KMS-11 (cell line): ENCODE data around the gene MAP4.

Experiments
- H2AFZ ChIP-seq: fragments of 200-600 bp; sonication (generic); 2 replicates; pipeline ENCODE4 v1.6.1; 2016; ENCODE audit warnings: antibody characterized with exemption, mixed run types, low read depth
- H3K27ac ChIP-seq: fragments of 200-600 bp; sonication (generic); 2 replicates; pipeline ENCODE4 v1.6.1; 2016; ENCODE audit warnings: mild to moderate bottlenecking, mixed run types
- H3K27me3 ChIP-seq: fragments of 200-600 bp; sonication (generic); 2 replicates; pipeline ENCODE4 v1.6.1; 2017; ENCODE audit warnings: mild to moderate bottlenecking, low read depth, mixed run types, moderate library complexity; ENCODE audit not compliant: insufficient read depth
- H3K36me3 ChIP-seq: fragments of 200-600 bp; sonication (generic); 2 replicates; pipeline ENCODE4 v1.6.1; 2017; ENCODE audit warnings: mild to moderate bottlenecking, mixed run types; ENCODE audit not compliant: insufficient read depth
- H3K4me1 ChIP-seq: fragments of 200-600 bp; sonication (generic); 2 replicates; pipeline ENCODE4 v1.6.1; 2016; ENCODE audit warnings: mild to moderate bottlenecking, low read depth, mixed run types; ENCODE audit not compliant: poor library complexity, severe bottlenecking
- H3K4me2 ChIP-seq: fragments of 200-600 bp; sonication (generic); 2 replicates; pipeline ENCODE4 v1.7.0; 2016; ENCODE audit warnings: mild to moderate bottlenecking, mixed run types
- H3K4me3 ChIP-seq: fragments of 200-600 bp; sonication (generic); IDR thresholded peaks from 2 replicates; pipeline ENCODE4 v1.6.1; 2017; ENCODE audit warnings: low read depth, low read length, mixed read lengths; ENCODE audit not compliant: insufficient read depth
- H3K79me2 ChIP-seq: fragments of 200-600 bp; sonication (generic); 2 replicates; pipeline ENCODE4 v1.6.1; 2016; ENCODE audit warnings: low read depth, mixed run types; ENCODE audit not compliant: insufficient read depth
- H3K9ac ChIP-seq: fragments of 200-600 bp; sonication (generic); 2 replicates; pipeline ENCODE4 v1.6.1; 2016; ENCODE audit warnings: mild to moderate bottlenecking, mixed run types
- H4K20me1 ChIP-seq: fragments of 200-600 bp; sonication (generic); 2 replicates; pipeline ENCODE4 v1.6.1; 2016; ENCODE audit warnings: mild to moderate bottlenecking, mixed run types; ENCODE audit not compliant: insufficient read depth
- TF ChIP-seq, protein P1 (sequence below): fragments of 200-600 bp; sonication (generic); conservative IDR thresholded peaks from 2 replicates; pipeline ENCODE4 v1.6.1; 2017; ENCODE audit warnings: low read depth, mild to moderate bottlenecking, antibody characterized with exemption, low read length, moderate library complexity, mixed read lengths

MAP4 gene

DNA sequence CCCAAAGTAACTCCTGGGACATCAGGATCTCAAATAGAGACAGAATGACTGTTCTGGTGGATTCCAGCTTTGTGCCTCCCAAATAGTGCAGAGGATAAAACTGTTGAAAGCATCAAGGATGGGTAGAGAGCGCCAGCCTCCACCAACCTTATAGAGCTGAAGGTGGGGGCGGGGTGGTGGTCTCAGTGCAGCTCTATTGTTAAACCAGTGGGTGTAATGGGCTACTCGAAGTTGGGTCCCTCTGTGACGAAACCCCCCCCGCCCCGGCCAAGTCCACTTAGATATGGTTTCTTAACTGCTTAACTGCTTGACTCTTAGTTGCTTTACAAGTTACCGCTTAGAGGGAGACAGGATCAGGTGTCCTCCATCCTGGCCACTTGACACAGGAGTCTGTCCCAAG lies 190.6 kb downstream of the MAP4 start:
- H3K27me3 ChIP-seq = no peaks in the 10 kb centered on the region
- TF ChIP-seq, protein P1, sequence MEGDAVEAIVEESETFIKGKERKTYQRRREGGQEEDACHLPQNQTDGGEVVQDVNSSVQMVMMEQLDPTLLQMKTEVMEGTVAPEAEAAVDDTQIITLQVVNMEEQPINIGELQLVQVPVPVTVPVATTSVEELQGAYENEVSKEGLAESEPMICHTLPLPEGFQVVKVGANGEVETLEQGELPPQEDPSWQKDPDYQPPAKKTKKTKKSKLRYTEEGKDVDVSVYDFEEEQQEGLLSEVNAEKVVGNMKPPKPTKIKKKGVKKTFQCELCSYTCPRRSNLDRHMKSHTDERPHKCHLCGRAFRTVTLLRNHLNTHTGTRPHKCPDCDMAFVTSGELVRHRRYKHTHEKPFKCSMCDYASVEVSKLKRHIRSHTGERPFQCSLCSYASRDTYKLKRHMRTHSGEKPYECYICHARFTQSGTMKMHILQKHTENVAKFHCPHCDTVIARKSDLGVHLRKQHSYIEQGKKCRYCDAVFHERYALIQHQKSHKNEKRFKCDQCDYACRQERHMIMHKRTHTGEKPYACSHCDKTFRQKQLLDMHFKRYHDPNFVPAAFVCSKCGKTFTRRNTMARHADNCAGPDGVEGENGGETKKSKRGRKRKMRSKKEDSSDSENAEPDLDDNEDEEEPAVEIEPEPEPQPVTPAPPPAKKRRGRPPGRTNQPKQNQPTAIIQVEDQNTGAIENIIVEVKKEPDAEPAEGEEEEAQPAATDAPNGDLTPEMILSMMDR = no peak
- no peaks in the 10 kb centered on the region for H4K20me1 ChIP-seq
- peak overlapping the region; percentile 93 for H3K9ac ChIP-seq
- H3K4me2 ChIP-seq = peak overlapping the region; percentile 73
- H3K4me3 ChIP-seq = peak overlapping the region; percentile 67
- H3K4me1 ChIP-seq = peaks cover 22% of the 10 kb centered on the region
- no peaks in the 10 kb centered on the region for H3K36me3 ChIP-seq
- H3K27ac ChIP-seq = peak overlapping the region; percentile 54; the same call in 1 of the 2 replicates
- peak overlapping the region; percentile 86; the same call in 1 of the 2 replicates for H2AFZ ChIP-seq
- H3K79me2 ChIP-seq = peaks cover 23% of the 10 kb centered on the region

DNA sequence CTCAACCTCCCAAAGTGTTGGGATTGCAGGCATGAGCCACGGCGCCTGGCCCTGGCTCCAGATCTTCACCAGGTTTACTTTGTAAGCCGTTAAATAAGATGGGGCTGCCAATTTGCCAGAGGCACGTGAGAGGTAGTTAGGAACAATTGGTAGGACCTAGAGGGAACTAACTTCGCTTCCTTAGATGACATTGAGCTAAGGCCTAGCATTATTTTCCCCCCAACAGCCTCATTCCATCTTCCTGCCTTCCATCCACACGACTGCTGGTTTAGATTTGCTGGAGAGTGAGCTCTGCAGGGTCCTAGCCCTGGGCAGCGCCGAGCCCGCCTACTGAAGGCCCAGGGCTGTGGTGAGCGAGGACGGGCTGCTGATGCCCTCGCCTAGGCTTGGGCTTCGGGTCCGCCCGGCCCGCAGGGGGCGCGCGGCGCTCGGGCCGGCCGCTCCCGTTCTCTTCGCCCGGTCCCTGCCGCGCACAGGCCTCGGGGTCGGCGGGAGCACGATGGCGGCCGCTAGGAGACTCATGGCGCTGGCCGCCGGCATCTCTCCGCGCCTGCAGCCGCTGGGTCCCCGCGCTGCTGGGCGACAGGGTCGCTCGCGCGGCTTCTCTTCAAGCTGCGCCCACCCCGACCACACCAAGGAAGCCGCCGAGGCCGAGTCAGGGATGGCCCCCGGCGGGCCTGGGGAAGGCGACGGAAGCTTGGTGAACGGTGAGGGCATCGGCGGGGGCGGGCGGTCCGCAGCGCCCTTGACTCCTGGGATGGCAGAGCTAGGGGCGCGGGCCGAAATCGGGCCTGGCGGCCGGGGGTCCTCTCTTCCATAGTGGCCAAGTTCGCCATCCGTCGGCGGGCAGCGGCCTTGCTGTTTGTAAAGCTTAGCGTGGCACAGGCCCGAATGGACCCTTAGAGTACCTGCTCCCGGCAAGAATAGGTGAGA lies 191.4 kb downstream of the MAP4 start:
- TF ChIP-seq, protein P1 = peak; percentile 59
- H3K27me3 ChIP-seq = no peaks in the 10 kb centered on the region
- H3K27ac ChIP-seq = peak overlapping the region; percentile 54
- peak overlapping the region; percentile 86 for H2AFZ ChIP-seq
- peaks cover 22% of the 10 kb centered on the region for H3K4me1 ChIP-seq
- H3K79me2 ChIP-seq = peaks cover 23% of the 10 kb centered on the region
- H3K36me3 ChIP-seq = no peaks in the 10 kb centered on the region
- no peaks in the 10 kb centered on the region for H4K20me1 ChIP-seq
- peak overlapping the region; percentile 67 for H3K4me3 ChIP-seq
- peak overlapping the region; percentile 73 for H3K4me2 ChIP-seq
- peak overlapping the region; percentile 93 for H3K9ac ChIP-seq

DNA sequence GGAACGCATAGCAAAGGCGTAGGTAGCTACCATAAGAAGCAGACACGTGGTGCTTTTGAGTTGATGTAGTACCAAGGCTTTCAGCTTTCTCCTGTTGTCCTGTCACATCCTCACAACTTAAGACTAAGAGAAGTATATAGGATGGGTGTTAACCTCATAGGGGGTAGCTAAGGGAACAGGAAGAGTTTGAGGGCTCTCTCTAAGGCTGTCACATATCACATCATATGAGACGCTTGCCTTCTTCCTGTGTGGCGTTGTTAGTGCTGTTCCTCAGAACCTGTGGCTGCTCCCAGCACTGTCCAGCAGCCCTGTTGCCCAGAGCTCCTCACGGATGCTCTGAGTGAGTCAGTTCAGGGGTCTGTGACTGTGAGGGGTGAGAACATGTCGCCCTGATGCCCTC lies 198.6 kb downstream of the MAP4 start:
- Histone ChIP-seq H3K9ac (no peak overlapping the region), H3K27me3 (no peaks in the 10 kb centered on the region), H3K4me1 (peaks cover 11% of the 10 kb centered on the region), H3K27ac (no peak overlapping the region), H4K20me1 (no peaks in the 10 kb centered on the region), H3K79me2 (no peaks in the 10 kb centered on the region), H3K4me3 (no peak overlapping the region), H3K4me2 (no peak overlapping the region), H3K36me3 (no peaks in the 10 kb centered on the region), H2AFZ (no peak overlapping the region)
- TF ChIP-seq, protein P1 = no peak

DNA sequence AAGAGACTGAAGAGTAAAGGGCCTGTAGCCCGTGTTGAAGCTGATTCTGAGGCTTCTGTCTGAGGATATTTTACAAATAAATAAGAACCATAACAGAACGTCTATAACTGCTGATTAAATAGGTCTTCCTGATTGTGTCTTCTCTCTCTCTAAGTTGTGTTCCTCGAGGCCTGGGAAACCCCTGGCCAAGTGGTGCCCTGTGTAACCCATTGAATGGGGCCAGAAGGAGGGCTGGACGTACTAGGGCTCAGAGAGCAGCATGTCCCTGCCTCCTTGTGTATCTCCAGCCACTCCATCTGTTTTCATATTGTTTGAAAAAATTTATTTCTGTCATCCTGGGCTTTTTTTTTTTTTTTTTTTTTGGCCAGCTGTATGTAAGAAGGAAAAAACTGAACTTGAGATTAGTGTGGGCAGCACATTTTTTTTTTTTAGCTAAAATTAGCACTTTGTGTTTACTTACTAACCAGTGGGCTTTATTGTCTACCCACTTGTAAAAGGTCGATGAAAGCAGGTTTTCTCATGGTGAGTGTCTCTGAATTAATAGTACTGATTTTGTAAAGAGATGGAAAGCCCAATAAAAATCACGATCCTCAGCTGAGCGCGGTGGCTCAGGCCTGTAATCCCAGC lies 202.6 kb downstream of the MAP4 start:
- Histone ChIP-seq H2AFZ (no peak overlapping the region), H3K4me1 (peaks cover 11% of the 10 kb centered on the region), H3K36me3 (no peaks in the 10 kb centered on the region), H3K27me3 (no peaks in the 10 kb centered on the region), H3K4me3 (no peak overlapping the region), H4K20me1 (no peaks in the 10 kb centered on the region), H3K4me2 (no peak overlapping the region), H3K9ac (no peak overlapping the region), H3K27ac (no peak overlapping the region), H3K79me2 (no peaks in the 10 kb centered on the region)
- TF ChIP-seq, protein P1 = no peak
